HG03354 (cell line): ENCODE results near the gene LAMC2.
"Not testable (repeated sequence)": the region's sequence is repeated elsewhere in the genome, so short reads cannot be mapped to it uniquely, and the experiment has no call there.

ENCODE experiments used
- ATAC-seq: cut with Tn5 transposase; IDR thresholded peaks from one replicate; pipeline ENCODE4 v1.9.1; 2021; ENCODE audit warnings: mild to moderate bottlenecking; ENCODE audit not compliant: unreplicated experiment, poor library complexity, severe bottlenecking

The LAMC2 gene

GRCh38 chr1:183248989-183249691 is 63.1 kb downstream of the LAMC2 start:
- no peak for ATAC-seq

GRCh38 chr1:183249941-183250452 is 63.9 kb downstream of the LAMC2 start:
- no peak for ATAC-seq

- no peak for ATAC-seq
Observed at GRCh38 chr1:183251101-183251958, 65.3 kb downstream of the LAMC2 start.

GRCh38 chr1:183251959-183252450 is 65.9 kb downstream of the LAMC2 start:
- ATAC-seq: no peak

GRCh38 chr1:183255073-183255472 is 69.0 kb downstream of the LAMC2 start:
- ATAC-seq: no peak

GRCh38 chr1:183259924-183260323 is 73.9 kb downstream of the LAMC2 start:
- no peak for ATAC-seq

- ATAC-seq: no peak
Observed at GRCh38 chr1:183262628-183263200, 76.7 kb downstream of the LAMC2 start.

- ATAC-seq: no peak
Observed at GRCh38 chr1:183263886-183264602, 78.0 kb downstream of the LAMC2 start.

- ATAC-seq: no peak
Observed at GRCh38 chr1:183267646-183268431, 81.8 kb downstream of the LAMC2 start.

GRCh38 chr1:183270541-183271141 is 84.6 kb downstream of the LAMC2 start:
- ATAC-seq: no peak

GRCh38 chr1:183272390-183272848 is 86.4 kb downstream of the LAMC2 start:
- ATAC-seq: no peak

GRCh38 chr1:183273300-183273699 is 87.2 kb downstream of the LAMC2 start:
- no peak for ATAC-seq

GRCh38 chr1:183273984-183274383 is 87.9 kb downstream of the LAMC2 start:
- ATAC-seq: not testable (repeated sequence)

GRCh38 chr1:183274836-183275235 is 88.8 kb downstream of the LAMC2 start:
- ATAC-seq: no peak

GRCh38 chr1:183275322-183275721 is 89.3 kb downstream of the LAMC2 start:
- no peak for ATAC-seq

- no peak for ATAC-seq
Observed at GRCh38 chr1:183276386-183277080, 90.5 kb downstream of the LAMC2 start.

GRCh38 chr1:183277821-183278738 is 92.0 kb downstream of the LAMC2 start:
- no peak for ATAC-seq
